Bronchial epithelial cell (primary cell): Measurements from ENCODE around the gene KDM6A. TPM values are rescaled to one million over a fixed set of nuclear protein-coding genes. Genes with fewer than 3 reads are reported as not detected.

Experiments used
- DNase-seq: peaks from one replicate; pipeline ENCODE4 v3.0.0-alpha.2; 2010; ENCODE audit warnings: low read depth
- FAIRE-seq: peaks from 2 replicates; lab custom pipeline; 2011; peaks lifted over from hg19 to GRCh38; lab: Jason Lieb, UNC
- H3K27me3 ChIP-seq: 2 replicates; pipeline ENCODE4 v1.5.1; 2011; ENCODE audit warnings: low read length; ENCODE audit not compliant: control insufficient read depth, insufficient read depth
- H3K36me3 ChIP-seq: 2 replicates; pipeline ENCODE4 v1.5.1; 2011; ENCODE audit warnings: low read length; ENCODE audit not compliant: control insufficient read depth, insufficient read depth
- H3K4me3 ChIP-seq: 2 replicates; pipeline ENCODE4 v1.5.1; 2011; ENCODE audit warnings: mild to moderate bottlenecking, low read depth, low read length, control low read depth
- CTCF ChIP-seq: IDR thresholded peaks from 2 replicates; pipeline ENCODE4 v1.5.1; 2011; ENCODE audit warnings: mild to moderate bottlenecking, moderate library complexity, low read length, control low read depth, inconsistent platforms; ENCODE audit not compliant: insufficient read depth, severe bottlenecking
- total RNA-seq: library from RNA; depleted of rRNA; stranded (reverse); fragments of >200 nt; gene quantifications from 2 replicates; pipeline ENCODE4 v1.2.1, GENCODE V29; 2014

The KDM6A gene
- total RNA-seq, 1 donor from 2014 or later = 11.1 TPM

- no peaks in the 10 kb centered on the region for H3K27me3 ChIP-seq
- no peak for DNase-seq
- TF ChIP-seq CTCF = no peak
- H3K36me3 ChIP-seq = no peaks in the 10 kb centered on the region
- H3K4me3 ChIP-seq = no peak overlapping the region
- no peak for FAIRE-seq
Measured at GRCh38 chrX:44943007-44943406, 70.0 kb downstream of the KDM6A start.

GRCh38 chrX:44944894-44945293, 71.9 kb downstream of the KDM6A start:
- Histone ChIP-seq H3K27me3 (no peaks in the 10 kb centered on the region), H3K4me3 (no peak overlapping the region), H3K36me3 (no peaks in the 10 kb centered on the region)
- DNase-seq (no peak), FAIRE-seq (no peak)
- TF ChIP-seq CTCF = no peak

GRCh38 chrX:44945736-44946135, 72.7 kb downstream of the KDM6A start:
- no peak for DNase-seq
- TF ChIP-seq CTCF = no peak
- Histone ChIP-seq H3K4me3 (no peak overlapping the region), H3K27me3 (no peaks in the 10 kb centered on the region), H3K36me3 (no peaks in the 10 kb centered on the region)
- no peak for FAIRE-seq

GRCh38 chrX:44946771-44947170, 73.8 kb downstream of the KDM6A start:
- DNase-seq (peak; percentile 22), FAIRE-seq (no peak)
- no peaks in the 10 kb centered on the region for H3K27me3 ChIP-seq
- H3K4me3 ChIP-seq = no peak overlapping the region
- no peaks in the 10 kb centered on the region for H3K36me3 ChIP-seq
- TF ChIP-seq CTCF = no peak

- FAIRE-seq = no peak
- H3K4me3 ChIP-seq = no peak overlapping the region
Measured at GRCh38 chrX:44947995-44948394, 75.0 kb downstream of the KDM6A start.

More at GRCh38 chrX:44947995-44948394, 75.0 kb downstream of the KDM6A start:
- no peaks in the 10 kb centered on the region for H3K36me3 ChIP-seq
- H3K27me3 ChIP-seq = no peaks in the 10 kb centered on the region
- no peak for TF ChIP-seq CTCF
- DNase-seq = no peak
